Epithelial cell of esophagus (primary cell): Measurements from ENCODE around the gene TTLL10.

ENCODE experiments used
- DNase-seq: peaks from one replicate; pipeline ENCODE4 v3.0.0; 2010; ENCODE audit warnings: low read depth
- H3K4me3 ChIP-seq: 2 replicates; pipeline ENCODE4 v1.5.1; 2011; ENCODE audit warnings: mild to moderate bottlenecking, low read length, control low read depth
- CTCF ChIP-seq: IDR thresholded peaks from 2 replicates; pipeline ENCODE4 v1.5.1; 2011; ENCODE audit warnings: low read depth, mild to moderate bottlenecking, low read length, control low read depth, inconsistent platforms; ENCODE audit not compliant: insufficient read depth; ENCODE audit errors: missing control alignments

The TTLL10 gene

GRCh38 chr1:1196431-1197187 lies 22.9 kb downstream of the TTLL10 start:
- no peak for DNase-seq
- no peak for TF ChIP-seq CTCF
- no peak overlapping the region for H3K4me3 ChIP-seq

GRCh38 chr1:1197188-1197500 lies 23.5 kb downstream of the TTLL10 start:
- no peak for TF ChIP-seq CTCF
- H3K4me3 ChIP-seq: no peak overlapping the region
- DNase-seq: no peak

- H3K4me3 ChIP-seq: no peak overlapping the region
- TF ChIP-seq CTCF: no peak
- no peak for DNase-seq
These were observed 24.1 kb downstream of the TTLL10 start for GRCh38 chr1:1197551-1198422.

DNA sequence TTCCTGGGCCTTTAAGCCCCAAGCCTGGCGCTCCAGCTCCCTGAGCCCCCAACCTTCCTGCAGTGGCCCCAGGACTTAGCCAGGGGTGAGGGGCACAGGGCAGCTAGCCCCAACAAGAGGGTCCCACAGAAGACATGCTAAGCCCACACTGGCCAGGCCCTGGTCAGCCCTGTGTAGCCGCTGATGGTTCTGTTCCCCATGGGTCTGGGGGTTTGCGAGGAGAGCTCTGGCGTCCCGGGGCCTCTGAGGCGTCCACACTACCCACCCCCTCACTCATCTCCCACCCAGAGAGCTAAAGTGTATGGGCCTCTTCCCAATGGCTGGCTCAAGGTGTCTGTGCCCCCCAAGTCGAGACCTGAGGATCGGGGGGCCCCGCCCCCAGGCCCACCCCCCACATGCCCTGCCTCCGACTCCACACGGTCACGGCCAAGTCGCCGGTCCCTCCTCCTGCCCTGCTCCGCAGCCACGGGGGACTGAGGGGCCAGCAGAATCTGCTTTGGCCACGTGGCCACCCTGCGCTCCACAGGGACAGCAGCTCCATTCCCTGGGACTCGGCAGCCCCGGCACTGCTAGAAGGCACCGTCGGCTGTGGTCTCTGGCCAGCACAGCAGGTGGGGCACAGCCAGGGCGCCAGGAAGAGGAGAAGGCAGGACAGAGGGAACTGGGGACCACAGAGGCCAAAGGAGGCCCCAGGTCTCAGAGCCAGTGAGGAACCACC lies 24.9 kb downstream of the TTLL10 start:
- TF ChIP-seq CTCF: no peak
- H3K4me3 ChIP-seq: no peak overlapping the region
- no peak for DNase-seq

DNA sequence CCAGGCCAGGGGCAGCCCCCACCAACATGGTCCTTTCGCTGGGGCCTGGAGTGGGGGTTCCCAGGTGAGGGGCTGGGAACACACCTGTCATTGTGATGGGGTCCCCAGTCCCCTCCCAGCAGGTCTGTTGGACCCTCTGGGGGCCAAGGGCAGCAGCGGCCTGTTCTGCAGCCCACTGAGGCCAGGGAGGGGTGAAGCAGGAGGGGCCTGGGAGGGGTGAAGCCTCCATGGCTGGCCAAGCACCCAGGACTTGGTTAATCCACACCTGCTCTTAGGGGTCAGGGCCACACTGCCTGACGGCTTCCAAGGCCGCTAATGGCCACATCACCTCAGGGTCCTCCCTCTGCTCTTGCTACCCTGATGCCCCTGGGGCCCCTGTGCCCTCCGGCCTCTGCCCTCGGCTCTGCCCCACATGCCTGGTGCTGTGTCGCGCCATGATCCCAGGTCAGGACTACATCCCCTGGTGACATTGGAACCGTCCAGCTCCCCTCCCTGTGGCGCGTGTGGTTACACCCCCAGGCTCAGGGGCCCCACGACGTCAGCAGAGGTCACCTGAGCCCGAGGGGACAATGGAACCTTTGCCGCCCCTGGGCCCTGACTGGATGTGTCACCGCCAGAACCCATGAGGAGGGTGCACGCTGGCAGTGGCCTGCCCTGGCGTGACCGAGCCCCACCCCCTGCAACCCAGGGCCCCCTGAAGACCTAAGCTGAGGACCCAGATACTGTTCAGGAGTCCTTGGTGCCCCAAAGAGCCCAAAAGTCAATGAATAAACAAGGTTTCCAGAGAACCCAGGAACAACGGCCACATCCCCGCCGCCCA lies 25.7 kb downstream of the TTLL10 start:
- H3K4me3 ChIP-seq: no peak overlapping the region
- no peak for DNase-seq
- TF ChIP-seq CTCF: no peak
